ENCODE results near the gene NINJ2.
A peak's percentile ranks its signal among the peaks of the same experiment; 100 is the strongest.

The NINJ2 gene

DNA sequence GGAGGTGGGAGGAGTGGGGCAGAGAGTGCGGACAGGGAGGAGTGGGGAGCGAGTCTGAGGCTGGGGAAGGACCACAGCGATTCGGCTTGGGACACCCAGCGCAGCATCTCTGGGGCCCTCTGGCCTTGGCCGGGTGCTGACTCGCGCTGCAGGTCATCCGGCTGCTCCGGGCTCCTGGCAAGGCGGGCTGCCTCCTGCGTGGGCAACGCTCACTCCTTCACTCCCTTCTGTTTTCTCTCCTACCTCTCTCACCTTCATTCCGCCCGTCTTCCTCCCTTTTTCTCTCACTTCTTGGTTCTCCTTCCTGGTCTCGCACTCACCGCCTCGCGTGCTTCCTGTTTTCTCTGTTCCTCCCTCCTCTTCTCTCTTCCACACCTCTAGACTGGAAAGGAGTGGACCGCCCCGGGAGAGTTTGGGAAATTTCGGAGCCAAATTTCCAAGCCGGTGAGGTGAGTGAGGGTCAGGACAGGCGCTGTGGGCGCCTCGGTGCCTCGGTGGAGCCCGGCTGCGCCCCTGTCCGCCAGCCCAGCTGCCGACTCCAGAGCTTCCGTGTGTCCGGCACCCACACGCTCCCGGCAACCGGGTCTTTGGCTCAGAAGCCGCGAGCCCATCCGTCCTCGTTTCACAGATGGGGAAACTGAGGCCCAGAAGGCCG lies 116.9 kb downstream of the NINJ2 start:
- DNase-seq: no peak

DNA sequence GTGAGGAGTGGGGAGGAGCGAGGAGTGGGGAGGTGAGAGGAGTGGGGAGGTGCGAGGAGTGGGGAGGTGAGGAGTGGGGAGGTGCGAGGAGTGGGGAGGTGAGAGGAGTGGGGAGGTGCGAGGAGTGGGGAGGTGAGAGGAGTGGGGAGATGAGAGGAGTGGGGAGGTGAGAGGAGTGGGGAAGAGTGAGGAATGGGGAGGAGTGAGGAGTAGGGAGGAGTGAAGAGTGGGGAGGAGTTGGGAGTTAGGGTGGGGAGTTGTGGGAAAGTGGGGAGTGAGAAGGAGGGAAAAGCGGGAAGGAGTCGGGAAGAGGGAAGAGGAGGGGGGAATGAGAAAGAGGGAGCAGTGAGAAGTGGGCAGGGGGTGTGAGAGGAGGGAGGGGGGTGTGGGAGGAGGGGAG lies 117.4 kb downstream of the NINJ2 start:
- DNase-seq: no peak

DNA sequence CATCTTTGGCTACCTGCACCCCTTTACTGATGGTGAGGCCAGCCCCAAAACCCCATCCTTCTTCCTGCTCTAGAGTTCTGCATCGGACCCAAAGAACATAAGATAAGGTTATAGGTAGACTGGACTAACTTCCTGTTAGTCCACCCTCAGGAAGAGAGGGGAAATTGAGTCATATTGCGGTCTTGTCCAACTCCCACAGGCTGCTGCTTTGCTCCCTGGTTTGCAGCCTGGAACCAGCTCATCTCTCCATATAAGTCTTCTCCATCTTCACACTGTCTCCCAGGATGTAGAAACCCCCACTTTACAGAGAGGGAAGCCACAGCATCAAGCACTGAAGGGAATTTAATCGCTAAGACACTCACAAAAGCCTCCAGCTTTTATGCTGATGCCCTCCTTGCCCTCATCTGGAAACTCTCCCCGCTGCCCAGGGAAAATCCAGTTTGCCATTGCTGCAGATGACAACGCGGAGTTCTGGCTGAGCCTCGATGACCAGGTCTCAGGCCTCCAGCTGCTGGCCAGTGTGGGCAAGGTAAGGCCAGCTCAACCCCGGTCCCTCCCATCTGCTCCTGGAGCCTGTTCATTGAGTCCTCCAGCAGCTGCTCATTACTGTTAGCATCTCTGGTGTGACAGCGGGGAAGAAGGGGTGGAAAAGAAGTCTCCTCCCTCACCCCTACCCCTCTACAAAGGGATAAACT lies 118.2 kb downstream of the NINJ2 start:
- no peak for DNase-seq

- DNase-seq: no peak
These were observed 119.1 kb downstream of the NINJ2 start for GRCh38 chr12:544142-544541.

- DNase-seq: no peak
These were observed 120.2 kb downstream of the NINJ2 start for GRCh38 chr12:543114-543451.

DNA sequence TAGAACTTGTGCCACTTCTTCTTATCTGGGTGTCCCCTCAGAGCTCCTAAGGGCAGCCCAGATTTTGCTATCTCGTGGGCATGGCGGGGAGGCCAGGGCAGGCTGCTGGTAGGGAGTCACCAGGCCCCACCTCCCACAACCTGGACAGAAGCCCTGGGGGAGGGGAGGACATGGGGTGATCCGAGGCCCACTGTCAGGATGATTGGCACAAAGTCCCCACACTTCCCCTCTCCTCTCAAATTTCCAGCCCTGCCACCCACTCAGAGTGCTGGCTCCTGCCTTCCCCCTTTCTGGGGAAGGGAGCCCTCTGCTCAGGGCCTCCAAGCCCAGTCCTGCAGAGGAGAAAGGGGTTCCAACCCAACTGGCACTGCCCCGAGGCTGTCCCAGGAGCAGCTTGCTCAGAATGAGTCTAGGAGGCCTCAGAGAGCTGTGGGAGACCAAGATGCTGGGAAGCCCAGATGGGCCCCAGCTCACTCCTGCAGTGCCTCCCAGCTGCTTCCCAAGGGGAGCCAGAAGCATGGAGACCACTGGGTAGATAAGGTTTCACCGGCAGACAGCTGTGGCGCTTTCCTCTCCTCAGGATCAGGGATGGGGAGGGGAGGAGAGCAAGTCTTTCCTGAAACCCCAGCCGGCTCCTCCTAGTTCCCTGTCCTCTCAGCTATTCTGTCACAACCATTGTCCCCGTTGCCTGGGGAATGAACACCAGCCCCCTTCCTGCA lies 120.7 kb downstream of the NINJ2 start:
- DNase-seq: no peak

DNA sequence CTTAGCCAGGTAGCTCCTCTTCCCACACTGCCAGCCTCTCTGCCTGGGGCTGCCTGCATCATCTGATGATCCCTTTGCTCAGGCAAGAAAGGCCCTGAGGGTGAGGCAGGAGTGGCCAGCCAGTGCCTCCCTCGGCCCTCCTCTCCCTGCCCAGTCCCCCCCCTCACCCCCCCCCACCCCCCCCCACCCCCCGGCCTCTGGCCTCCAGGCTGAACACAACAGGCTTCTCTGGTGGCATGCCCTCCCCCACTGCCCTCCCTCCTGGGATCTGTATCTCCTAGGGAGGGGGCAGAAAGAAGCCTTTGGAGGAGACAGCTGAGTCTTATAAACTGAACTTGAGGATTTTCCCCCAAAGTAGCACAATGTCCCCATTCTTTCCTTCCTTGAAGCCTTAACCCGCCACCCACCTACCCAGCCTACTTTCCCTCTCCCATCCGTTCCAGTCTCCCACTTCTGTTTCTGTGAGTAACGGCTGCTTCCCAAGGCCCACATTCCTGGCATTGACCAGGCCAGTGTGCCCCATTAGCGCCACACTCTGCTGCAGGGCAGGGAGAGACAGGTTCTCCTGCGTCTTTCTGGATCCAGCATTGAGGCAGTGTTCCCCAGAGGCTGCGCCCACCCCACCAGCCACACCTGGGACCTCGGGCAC lies 121.4 kb downstream of the NINJ2 start:
- no peak for DNase-seq

DNA sequence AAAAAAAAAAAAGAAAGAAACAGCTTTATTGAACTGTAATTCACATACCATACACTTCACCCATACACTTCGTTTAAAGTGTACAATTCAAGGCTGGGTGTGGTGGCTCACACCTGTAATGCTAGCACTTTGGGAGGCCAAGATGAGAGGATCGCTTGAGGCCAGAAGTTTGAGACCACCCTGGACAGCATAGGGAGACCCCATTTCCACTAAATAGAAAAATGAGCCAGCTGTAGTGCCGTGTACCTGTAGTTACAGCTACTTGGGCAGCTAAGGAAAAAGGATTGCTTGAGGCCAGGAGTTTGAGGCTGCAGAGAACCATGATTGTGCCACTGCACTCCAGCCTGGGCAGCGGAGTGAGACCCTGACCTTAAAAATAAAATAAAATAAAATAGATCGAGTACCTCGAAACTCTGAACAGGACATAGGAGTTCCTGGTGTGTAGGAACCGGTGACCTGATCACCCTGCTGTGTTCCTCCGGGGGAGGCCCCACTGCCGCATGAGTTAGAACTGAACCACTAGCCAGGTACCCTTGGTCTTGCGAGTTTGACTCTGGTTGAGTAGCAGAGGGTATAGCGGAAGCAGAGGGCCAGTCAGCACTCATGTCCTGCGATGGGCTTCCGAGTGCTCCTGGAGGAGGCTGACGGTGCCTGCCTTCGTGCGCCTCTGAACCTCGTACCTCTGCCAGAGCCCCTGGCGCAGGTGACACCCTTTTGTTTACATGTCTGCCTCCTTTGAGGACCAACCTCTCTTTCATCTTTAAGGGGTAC lies 123.5 kb downstream of the NINJ2 start:
- DNase-seq: no peak

- peak; percentile 21 for DNase-seq
These were observed 124.3 kb downstream of the NINJ2 start for GRCh38 chr12:538731-539539.

DNA sequence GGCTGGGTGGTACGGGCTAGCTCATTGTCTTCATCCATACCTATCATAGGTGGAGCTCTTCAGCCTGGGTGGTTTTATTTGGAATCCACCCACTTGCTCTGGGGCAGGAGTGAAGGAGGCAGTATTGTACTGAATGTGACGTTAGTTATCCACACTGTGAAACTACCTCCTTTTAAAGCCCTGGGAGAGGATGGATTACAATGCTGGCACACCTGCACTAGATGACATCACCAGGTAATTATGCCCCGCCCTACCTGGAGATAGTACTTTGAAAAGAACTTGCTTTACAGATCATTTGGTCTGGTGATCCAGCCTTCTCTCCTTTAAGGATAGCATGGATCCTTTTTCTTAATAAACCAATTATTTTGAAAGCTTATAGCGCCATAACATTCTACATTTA lies 125.5 kb downstream of the NINJ2 start:
- no peak for DNase-seq

DNA sequence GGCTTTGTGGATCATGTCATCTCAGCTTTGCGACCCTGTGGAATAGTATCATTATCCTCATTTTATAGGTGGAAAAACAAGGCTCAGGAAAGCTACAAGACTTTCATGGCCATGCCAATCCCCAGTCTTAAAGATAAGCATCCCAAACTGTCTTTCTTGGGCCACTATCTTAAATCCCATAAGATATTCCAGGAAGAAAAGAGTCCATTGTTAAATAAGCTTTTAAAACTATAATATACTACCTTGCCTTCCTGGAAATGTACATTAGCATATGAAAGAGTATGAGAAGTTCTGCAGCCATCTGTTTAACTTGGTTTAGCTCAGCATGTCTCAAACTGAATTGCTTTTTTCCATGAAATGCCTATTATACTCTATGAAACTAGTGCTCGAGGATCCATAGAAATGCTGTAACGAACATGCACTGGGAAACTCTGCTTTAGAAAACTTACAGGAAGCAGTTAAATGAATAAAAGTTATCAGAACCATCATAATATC lies 126.4 kb downstream of the NINJ2 start:
- no peak for DNase-seq

DNA sequence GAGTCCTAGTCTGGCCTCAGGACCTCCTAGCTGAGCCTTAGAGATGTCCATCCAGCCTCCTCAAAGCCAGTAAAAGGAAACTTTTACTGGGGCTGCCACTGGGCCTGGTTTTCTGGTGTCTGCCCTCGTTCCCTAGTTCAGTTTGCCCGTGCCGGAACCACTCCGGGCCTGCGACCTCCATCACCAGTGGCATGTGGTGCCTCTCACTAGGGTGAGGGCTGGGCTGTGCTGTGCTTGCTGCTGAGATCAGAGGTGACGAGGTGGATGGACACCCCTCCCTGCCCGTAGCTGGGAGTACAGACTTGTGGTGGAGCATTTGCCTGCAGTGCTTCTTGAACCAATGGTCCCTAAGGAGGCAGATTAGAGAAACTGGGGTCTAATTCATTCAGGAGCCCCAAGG lies 127.8 kb downstream of the NINJ2 start:
- DNase-seq: no peak

GRCh38 chr12:534216-534615 lies 129.0 kb downstream of the NINJ2 start:
- no peak for DNase-seq

- no peak for DNase-seq
These were observed 129.5 kb downstream of the NINJ2 start for GRCh38 chr12:533718-534117.

DNA sequence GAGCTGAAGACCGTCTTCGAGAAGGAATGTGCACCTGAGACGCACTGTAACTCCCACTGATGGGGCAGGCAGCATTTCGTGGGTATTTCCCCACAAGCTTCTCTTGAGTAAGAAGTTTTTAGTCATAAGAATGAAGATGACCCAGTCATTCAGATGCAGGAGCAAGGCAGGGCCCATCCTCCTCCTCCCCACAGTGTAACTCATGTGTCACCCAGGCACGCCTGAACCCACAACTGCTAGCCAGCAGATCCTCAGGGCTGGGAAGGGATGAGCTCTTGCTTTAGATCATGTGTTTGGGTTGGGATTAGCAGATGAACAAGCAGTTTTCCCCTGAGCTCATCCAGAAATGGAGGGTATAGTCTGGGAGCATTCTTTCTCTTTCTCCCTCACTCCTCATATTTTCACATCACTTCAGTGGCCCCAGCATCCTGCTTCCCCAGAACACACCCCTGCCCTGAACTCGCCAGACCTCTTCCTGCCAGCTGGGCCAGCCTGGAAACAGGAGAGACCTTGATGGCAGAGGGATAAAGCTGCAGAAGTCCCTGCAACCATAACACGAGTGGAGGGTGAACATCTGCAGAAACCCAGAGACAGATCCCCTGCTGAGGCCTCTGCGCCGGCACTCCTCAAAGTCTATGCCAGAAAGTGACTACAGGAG lies 130.2 kb downstream of the NINJ2 start:
- DNase-seq: no peak

DNA sequence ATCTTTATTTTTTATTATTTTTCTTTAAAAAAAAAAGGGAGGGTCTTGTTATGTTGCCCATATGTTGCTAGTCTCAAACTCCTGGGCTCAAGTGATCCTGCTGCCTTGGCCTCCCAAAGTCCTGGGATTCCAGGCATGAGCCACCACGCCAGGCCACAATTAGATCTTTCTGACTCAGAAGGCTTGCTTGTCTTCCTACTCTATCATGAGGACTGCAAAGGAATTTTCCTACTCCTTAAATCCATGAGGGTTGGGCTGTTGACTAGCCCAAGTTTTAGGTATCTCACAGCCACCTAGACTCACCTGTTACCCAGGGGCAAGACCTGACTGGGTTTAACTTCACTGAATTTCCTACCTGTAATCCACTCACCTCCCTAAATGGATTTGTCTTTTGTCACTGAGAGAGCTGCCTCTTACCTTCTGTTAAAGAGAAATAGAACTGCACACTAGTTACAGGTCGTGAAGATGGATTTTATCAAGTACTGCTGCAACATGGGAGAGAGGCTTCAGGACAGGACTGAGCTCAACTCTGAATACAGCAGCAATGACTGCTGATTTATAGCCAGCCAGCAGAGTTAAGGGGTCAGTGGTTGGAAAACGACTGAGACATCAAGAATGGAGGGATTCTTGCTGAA lies 131.2 kb downstream of the NINJ2 start:
- no peak for DNase-seq

- no peak for DNase-seq
These were observed 132.4 kb downstream of the NINJ2 start for GRCh38 chr12:530821-531220.

DNA sequence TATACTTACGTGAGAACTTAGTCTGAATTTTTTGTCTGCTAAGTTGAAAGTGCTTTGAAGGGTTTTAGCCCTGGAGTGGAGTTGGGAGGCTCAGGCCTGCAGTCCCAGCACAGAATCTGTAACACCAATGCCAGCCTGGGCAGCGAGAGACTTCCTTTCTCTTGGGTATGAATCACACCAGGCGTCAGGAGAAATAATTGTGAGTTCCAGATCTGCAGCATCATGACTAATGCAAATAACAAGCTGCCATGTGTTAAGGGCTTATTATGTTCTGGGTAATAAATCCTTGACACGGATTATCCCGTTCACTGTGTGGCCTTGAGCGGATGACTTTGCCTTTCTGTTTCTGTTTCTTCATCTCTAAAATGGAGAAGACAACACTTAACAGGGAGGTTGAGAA lies 132.9 kb downstream of the NINJ2 start:
- DNase-seq: no peak

- DNase-seq: no peak
These were observed 135.5 kb downstream of the NINJ2 start for GRCh38 chr12:527729-528128.

DNA sequence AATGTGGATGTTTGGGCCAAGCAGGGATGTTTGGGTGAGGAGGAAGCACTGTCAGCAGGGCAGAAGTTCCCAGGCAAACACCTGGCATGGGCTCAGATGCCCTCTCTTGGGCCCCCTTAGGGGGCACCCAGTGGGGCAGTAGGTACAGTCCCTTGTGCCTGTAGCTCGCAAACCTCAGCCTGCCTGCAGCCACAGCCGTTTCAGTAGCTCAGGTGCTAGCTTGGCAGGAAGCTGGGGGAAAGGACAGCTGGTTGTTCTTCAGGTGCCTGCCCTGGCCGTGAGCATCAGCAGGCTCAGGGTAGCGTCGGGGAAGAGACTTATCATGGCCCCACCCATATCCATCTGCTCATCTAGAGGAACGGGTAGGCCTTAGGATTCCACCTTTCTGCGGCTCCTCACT lies 136.0 kb downstream of the NINJ2 start:
- DNase-seq: no peak

- no peak for DNase-seq
These were observed 137.2 kb downstream of the NINJ2 start for GRCh38 chr12:526089-526488.

All from effector CD8-positive, alpha-beta T cell (primary cell).